HepG2 (cell line): Measurements from ENCODE around the gene COPZ1. TPM values are rescaled to one million over a fixed set of nuclear protein-coding genes. Genes with fewer than 3 reads are reported as not detected.

Source experiments
- NCOA1 ChIP-seq: sonication (generic); formaldehyde crosslinking; IDR thresholded peaks from 2 replicates; pipeline ENCODE4 v1.9.0; 2021; ENCODE audit warnings: missing genetic modification reagents
- NCOA2 ChIP-seq: sonication (generic); formaldehyde crosslinking; IDR thresholded peaks from 2 replicates; pipeline ENCODE4 v1.8.0; 2022; ENCODE audit warnings: inconsistent platforms
- ZEB1 ChIP-seq: IDR thresholded peaks from 2 replicates; pipeline ENCODE4 v1.6.1; 2012; ENCODE audit warnings: mild to moderate bottlenecking, low read depth, inconsistent platforms; ENCODE audit not compliant: insufficient replicate concordance
- ZNF3 ChIP-seq: IDR thresholded peaks from 2 replicates; pipeline ENCODE4 v1.7.0; 2017; ENCODE audit warnings: inconsistent platforms
- ZSCAN21 ChIP-seq: sonication (generic); formaldehyde crosslinking; IDR thresholded peaks from 2 replicates; pipeline ENCODE4 v1.8.0; 2022; ENCODE audit warnings: mild to moderate bottlenecking, missing genetic modification reagents, moderate library complexity, borderline replicate concordance
- polyA plus RNA-seq, 8 experiments: library from polyadenylated mRNA; depleted of rRNA in 3 of 8; stranded (reverse) in 7 of 8; unstranded in 1 of 8; fragments of >200 nt; fragmentation: Illumina TruSeq in 4 of 8; extraction: Trizol in 4 of 8; gene quantifications; 2 replicates each; pipeline versions ENCODE4 v1.2.1 to v1.2.3, GENCODE V29; 2011 to 2016; ENCODE audit warnings: low read depth in 4 of 8, missing spikeins in 1 of 8, mixed read lengths in 1 of 8; ENCODE audit not compliant: insufficient read depth in 1 of 8
- total RNA-seq, 5 experiments: library from RNA; depleted of rRNA; stranded (reverse); fragments of >200 nt; fragmentation: Illumina TruSeq; extraction: Trizol; gene quantifications; 2 replicates each; pipeline ENCODE4 v1.2.3, GENCODE V29; 2016; ENCODE audit warnings: low read depth in 1 of 5
- TF ChIP-seq, protein P1 (sequence below): sonication (generic); formaldehyde crosslinking; IDR thresholded peaks from 2 replicates; pipeline ENCODE4 v1.4.0; 2020; ENCODE audit warnings: missing genetic modification reagents, borderline replicate concordance
- TF ChIP-seq, protein P2 (sequence below): sonication (generic); formaldehyde crosslinking; IDR thresholded peaks from 2 replicates; pipeline ENCODE4 v1.4.0; 2020; ENCODE audit warnings: low read depth, missing genetic modification reagents
- TF ChIP-seq, protein P3 (sequence below): sonication (generic); formaldehyde crosslinking; IDR thresholded peaks from 2 replicates; pipeline ENCODE4 v1.4.0; 2020; ENCODE audit warnings: missing genetic modification reagents
- TF ChIP-seq, protein P4 (sequence below): sonication (generic); formaldehyde crosslinking; IDR thresholded peaks from 2 replicates; pipeline ENCODE4 v1.4.0; 2020; ENCODE audit warnings: missing genetic modification reagents, borderline replicate concordance
- TF ChIP-seq, protein P5 (sequence below): sonication (generic); formaldehyde crosslinking; conservative IDR thresholded peaks from 2 replicates; pipeline ENCODE4 v1.4.0; 2020; ENCODE audit warnings: missing genetic modification reagents
- TF ChIP-seq, protein P6 (sequence below): sonication (generic); formaldehyde crosslinking; IDR thresholded peaks from 2 replicates; pipeline ENCODE4 v1.5.0; 2020; ENCODE audit warnings: missing genetic modification reagents

The COPZ1 gene
- total and polyA plus RNA-seq, 2 of the 13 experiments (the other 11 are each of a cell fraction or from before 2014, with no cell fraction given) = 125 to 184 TPM

DNA sequence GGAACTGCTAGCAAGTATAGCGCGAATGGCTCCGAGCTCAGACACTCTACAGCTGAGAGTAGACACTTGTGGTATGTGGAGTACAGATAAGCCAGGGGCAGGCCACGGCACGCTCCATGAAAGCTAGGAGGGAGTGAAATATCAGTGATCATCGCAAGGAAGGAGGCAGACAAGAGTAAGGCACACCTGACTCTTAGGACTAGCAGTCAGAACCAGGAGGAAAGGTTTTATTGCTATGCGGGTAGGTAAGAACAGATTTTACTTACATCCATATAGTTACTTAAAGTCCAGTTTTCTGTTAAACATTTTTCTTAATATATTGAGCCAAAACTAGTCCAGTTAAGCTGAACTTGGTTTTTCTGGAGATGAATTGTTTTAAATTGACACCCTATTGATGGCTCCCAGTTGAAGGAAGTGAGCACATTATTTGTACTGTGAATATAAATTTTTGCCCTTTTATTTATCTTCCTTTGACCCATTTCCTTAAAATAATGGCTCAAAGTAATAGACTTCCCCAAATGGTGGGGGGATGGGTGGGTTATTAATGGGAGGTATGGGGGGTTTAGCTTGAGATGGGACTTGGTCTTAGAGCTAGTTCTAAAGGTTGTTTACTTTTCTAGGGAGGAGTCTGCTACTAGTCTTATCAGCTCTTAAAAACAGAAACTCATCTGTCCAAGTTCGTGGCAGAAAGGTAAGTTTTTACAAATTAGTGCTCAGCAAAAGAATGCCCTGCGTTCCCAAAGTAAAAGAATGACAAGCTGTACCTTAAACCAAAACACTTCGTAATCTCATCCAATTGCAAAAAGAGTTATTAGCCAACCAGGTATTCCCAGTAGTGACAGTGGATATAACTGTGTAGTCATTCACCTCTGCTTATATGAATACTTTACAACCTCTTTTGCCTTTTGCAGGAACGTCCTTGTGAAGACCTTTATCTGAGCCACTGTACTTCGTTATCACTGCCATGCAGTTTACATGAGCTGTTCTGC, 38.6 kb upstream of the COPZ1 start (continued):
- TF ChIP-seq, protein P1, sequence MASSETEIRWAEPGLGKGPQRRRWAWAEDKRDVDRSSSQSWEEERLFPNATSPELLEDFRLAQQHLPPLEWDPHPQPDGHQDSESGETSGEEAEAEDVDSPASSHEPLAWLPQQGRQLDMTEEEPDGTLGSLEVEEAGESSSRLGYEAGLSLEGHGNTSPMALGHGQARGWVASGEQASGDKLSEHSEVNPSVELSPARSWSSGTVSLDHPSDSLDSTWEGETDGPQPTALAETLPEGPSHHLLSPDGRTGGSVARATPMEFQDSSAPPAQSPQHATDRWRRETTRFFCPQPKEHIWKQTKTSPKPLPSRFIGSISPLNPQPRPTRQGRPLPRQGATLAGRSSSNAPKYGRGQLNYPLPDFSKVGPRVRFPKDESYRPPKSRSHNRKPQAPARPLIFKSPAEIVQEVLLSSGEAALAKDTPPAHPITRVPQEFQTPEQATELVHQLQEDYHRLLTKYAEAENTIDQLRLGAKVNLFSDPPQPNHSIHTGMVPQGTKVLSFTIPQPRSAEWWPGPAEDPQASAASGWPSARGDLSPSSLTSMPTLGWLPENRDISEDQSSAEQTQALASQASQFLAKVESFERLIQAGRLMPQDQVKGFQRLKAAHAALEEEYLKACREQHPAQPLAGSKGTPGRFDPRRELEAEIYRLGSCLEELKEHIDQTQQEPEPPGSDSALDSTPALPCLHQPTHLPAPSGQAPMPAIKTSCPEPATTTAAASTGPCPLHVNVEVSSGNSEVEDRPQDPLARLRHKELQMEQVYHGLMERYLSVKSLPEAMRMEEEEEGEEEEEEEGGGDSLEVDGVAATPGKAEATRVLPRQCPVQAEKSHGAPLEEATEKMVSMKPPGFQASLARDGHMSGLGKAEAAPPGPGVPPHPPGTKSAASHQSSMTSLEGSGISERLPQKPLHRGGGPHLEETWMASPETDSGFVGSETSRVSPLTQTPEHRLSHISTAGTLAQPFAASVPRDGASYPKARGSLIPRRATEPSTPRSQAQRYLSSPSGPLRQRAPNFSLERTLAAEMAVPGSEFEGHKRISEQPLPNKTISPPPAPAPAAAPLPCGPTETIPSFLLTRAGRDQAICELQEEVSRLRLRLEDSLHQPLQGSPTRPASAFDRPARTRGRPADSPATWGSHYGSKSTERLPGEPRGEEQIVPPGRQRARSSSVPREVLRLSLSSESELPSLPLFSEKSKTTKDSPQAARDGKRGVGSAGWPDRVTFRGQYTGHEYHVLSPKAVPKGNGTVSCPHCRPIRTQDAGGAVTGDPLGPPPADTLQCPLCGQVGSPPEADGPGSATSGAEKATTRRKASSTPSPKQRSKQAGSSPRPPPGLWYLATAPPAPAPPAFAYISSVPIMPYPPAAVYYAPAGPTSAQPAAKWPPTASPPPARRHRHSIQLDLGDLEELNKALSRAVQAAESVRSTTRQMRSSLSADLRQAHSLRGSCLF (CRISPR knock-in tag) = no peak
- TF ChIP-seq, protein P2, sequence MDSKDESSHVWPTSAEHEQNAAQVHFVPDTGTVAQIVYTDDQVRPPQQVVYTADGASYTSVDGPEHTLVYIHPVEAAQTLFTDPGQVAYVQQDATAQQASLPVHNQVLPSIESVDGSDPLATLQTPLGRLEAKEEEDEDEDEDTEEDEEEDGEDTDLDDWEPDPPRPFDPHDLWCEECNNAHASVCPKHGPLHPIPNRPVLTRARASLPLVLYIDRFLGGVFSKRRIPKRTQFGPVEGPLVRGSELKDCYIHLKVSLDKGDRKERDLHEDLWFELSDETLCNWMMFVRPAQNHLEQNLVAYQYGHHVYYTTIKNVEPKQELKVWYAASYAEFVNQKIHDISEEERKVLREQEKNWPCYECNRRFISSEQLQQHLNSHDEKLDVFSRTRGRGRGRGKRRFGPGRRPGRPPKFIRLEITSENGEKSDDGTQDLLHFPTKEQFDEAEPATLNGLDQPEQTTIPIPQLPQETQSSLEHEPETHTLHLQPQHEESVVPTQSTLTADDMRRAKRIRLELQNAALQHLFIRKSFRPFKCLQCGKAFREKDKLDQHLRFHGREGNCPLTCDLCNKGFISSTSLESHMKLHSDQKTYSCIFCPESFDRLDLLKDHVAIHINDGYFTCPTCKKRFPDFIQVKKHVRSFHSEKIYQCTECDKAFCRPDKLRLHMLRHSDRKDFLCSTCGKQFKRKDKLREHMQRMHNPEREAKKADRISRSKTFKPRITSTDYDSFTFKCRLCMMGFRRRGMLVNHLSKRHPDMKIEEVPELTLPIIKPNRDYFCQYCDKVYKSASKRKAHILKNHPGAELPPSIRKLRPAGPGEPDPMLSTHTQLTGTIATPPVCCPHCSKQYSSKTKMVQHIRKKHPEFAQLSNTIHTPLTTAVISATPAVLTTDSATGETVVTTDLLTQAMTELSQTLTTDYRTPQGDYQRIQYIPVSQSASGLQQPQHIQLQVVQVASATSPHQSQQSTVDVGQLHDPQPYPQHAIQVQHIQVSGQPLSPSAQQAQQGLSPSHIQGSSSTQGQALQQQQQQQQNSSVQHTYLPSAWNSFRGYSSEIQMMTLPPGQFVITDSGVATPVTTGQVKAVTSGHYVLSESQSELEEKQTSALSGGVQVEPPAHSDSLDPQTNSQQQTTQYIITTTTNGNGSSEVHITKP = no peak
- TF ChIP-seq ZEB1 = no peak
- no peak for TF ChIP-seq NCOA1 (CRISPR knock-in tag)
- TF ChIP-seq, protein P3, sequence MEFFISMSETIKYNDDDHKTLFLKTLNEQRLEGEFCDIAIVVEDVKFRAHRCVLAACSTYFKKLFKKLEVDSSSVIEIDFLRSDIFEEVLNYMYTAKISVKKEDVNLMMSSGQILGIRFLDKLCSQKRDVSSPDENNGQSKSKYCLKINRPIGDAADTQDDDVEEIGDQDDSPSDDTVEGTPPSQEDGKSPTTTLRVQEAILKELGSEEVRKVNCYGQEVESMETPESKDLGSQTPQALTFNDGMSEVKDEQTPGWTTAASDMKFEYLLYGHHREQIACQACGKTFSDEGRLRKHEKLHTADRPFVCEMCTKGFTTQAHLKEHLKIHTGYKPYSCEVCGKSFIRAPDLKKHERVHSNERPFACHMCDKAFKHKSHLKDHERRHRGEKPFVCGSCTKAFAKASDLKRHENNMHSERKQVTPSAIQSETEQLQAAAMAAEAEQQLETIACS (CRISPR knock-in tag) = no peak
- TF ChIP-seq, protein P4, sequence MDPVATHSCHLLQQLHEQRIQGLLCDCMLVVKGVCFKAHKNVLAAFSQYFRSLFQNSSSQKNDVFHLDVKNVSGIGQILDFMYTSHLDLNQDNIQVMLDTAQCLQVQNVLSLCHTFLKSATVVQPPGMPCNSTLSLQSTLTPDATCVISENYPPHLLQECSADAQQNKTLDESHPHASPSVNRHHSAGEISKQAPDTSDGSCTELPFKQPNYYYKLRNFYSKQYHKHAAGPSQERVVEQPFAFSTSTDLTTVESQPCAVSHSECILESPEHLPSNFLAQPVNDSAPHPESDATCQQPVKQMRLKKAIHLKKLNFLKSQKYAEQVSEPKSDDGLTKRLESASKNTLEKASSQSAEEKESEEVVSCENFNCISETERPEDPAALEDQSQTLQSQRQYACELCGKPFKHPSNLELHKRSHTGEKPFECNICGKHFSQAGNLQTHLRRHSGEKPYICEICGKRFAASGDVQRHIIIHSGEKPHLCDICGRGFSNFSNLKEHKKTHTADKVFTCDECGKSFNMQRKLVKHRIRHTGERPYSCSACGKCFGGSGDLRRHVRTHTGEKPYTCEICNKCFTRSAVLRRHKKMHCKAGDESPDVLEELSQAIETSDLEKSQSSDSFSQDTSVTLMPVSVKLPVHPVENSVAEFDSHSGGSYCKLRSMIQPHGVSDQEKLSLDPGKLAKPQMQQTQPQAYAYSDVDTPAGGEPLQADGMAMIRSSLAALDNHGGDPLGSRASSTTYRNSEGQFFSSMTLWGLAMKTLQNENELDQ = no peak
- TF ChIP-seq, protein P5, sequence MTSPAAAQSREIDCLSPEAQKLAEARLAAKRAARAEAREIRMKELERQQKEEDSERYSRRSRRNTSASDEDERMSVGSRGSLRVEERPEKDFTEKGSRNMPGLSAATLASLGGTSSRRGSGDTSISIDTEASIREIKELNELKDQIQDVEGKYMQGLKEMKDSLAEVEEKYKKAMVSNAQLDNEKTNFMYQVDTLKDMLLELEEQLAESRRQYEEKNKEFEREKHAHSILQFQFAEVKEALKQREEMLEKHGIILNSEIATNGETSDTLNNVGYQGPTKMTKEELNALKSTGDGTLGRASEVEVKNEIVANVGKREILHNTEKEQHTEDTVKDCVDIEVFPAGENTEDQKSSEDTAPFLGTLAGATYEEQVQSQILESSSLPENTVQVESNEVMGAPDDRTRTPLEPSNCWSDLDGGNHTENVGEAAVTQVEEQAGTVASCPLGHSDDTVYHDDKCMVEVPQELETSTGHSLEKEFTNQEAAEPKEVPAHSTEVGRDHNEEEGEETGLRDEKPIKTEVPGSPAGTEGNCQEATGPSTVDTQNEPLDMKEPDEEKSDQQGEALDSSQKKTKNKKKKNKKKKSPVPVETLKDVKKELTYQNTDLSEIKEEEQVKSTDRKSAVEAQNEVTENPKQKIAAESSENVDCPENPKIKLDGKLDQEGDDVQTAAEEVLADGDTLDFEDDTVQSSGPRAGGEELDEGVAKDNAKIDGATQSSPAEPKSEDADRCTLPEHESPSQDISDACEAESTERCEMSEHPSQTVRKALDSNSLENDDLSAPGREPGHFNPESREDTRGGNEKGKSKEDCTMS (CRISPR knock-in tag) = no peak
- TF ChIP-seq NCOA2 (CRISPR knock-in tag) = no peak
- no peak for TF ChIP-seq ZNF3 (CRISPR knock-in tag)
- TF ChIP-seq, protein P6, sequence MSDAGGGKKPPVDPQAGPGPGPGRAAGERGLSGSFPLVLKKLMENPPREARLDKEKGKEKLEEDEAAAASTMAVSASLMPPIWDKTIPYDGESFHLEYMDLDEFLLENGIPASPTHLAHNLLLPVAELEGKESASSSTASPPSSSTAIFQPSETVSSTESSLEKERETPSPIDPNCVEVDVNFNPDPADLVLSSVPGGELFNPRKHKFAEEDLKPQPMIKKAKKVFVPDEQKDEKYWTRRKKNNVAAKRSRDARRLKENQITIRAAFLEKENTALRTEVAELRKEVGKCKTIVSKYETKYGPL (CRISPR knock-in tag) = no peak
- no peak for TF ChIP-seq ZSCAN21 (CRISPR knock-in tag)
